Lower leg skin (tissue), 4 donors: ENCODE data around the gene MYOD1. TPM values are rescaled to one million over a fixed set of nuclear protein-coding genes. Genes with fewer than 3 reads are reported as not detected.

Source experiments
- DNase-seq, 2 donors: peaks; one replicate each; pipeline ENCODE4 v3.0.0-alpha.2; 2019; ENCODE audit warnings: low spot score in 2 of 2
- H3K4me3 ChIP-seq: fragments of 200-600 bp; sonication (generic); 2 replicates; pipeline ENCODE4 v1.5.1; 2017; ENCODE audit warnings: mild to moderate bottlenecking, low read depth; ENCODE audit not compliant: poor library complexity, severe bottlenecking
- CTCF ChIP-seq, 3 donors: fragments of 450-650 bp; IDR thresholded peaks; one replicate each; pipeline ENCODE4 v1.5.1; 2016; ENCODE audit warnings: antibody characterized with exemption in 3 of 3, mild to moderate bottlenecking in 3 of 3, moderate library complexity in 2 of 3
- POLR2A ChIP-seq, 2 donors: fragments of 450-650 bp; IDR thresholded peaks; one replicate each; pipeline ENCODE4 v1.6.1; 2016 to 2017; ENCODE audit warnings: antibody characterized with exemption in 2 of 2, mild to moderate bottlenecking in 1 of 2, moderate library complexity in 1 of 2
- WGBS, 2 donors: methylation state at CpG; one replicate each; pipeline ENCODE4 v1.1.5; 2018; 5-methylcytosine and 5-hydroxymethylcytosine counted together
- intact Hi-C: fragments of 100-400 bp; cut with DNase I; formaldehyde crosslinking; loops from one replicate; pipeline ENCODE4 v1.15.0; 2023; ENCODE audit warnings: low total_unique reads
- total RNA-seq, 4 donors: library from RNA; depleted of rRNA; stranded (reverse); fragments of >200 nt; gene quantifications; one replicate each; pipeline ENCODE4 v1.1.0, GENCODE V29; 2016

Gene MYOD1
- total RNA-seq, 4 donors from 2014 or later: not detected

GRCh38 chr11:17684550-17684949, 34.8 kb upstream of the MYOD1 start:
- intact Hi-C loops: loop anchor here (10.0 kb wide), 1 partner anchor 460 kb away; no protein-coding TSS in a partner anchor
- no peak overlapping the region for H3K4me3 ChIP-seq
- no peak for TF ChIP-seq CTCF (IDR thresholded peaks at IDR 0.05)
- no peak for TF ChIP-seq POLR2A (IDR thresholded peaks at IDR 0.05)
- 73 to 81% methylated on average over 5 of the region's 5 CpGs for WGBS, 2 donors
- no peak for DNase-seq

- DNase-seq: no peak
- no peak for TF ChIP-seq POLR2A (IDR thresholded peaks at IDR 0.05)
- no peak for TF ChIP-seq CTCF (IDR thresholded peaks at IDR 0.05)
- intact Hi-C loops: loop anchor here (10.0 kb wide), 1 partner anchor 462 kb away; no protein-coding TSS in a partner anchor
These were observed 33.0 kb upstream of the MYOD1 start for GRCh38 chr11:17686231-17686980.

GRCh38 chr11:17687946-17688670, 31.3 kb upstream of the MYOD1 start:
- TF ChIP-seq CTCF (IDR thresholded peaks at IDR 0.05): no peak
- no peak for TF ChIP-seq POLR2A (IDR thresholded peaks at IDR 0.05)
- WGBS, 2 donors: 84 to 85% methylated on average over 18 of the region's 18 CpGs
- intact Hi-C loops: loop anchor here (10.0 kb wide), 1 partner anchor 463 kb away; no protein-coding TSS in a partner anchor
- H3K4me3 ChIP-seq: no peak overlapping the region
- DNase-seq: no peak

More at GRCh38 chr11:17686231-17686980, 33.0 kb upstream of the MYOD1 start:
- no peak overlapping the region for H3K4me3 ChIP-seq
- WGBS, 2 donors: 36 to 45% methylated on average over 7 of the region's 8 CpGs

- 70 to 74% methylated on average over 2 of the region's 2 CpGs for WGBS, 2 donors
- H3K4me3 ChIP-seq: no peak overlapping the region
- DNase-seq: no peak
- intact Hi-C loops: no loop called here
- TF ChIP-seq CTCF (IDR thresholded peaks at IDR 0.05) (no peak), POLR2A (IDR thresholded peaks at IDR 0.05) (no peak)
These were observed 27.8 kb upstream of the MYOD1 start for GRCh38 chr11:17691550-17691949.

- H3K4me3 ChIP-seq: no peak overlapping the region
- DNase-seq: no peak
- WGBS, 2 donors: 62 to 67% methylated on average over 10 of the region's 10 CpGs
- TF ChIP-seq POLR2A (IDR thresholded peaks at IDR 0.05): no peak
- no peak for TF ChIP-seq CTCF (IDR thresholded peaks at IDR 0.05)
- intact Hi-C loops: no loop called here
These were observed 27.4 kb upstream of the MYOD1 start for GRCh38 chr11:17691976-17692375.
